HL-60 (cell line): ENCODE results near the gene NBPF3.

Source experiments
- POLR2AphosphoS5 ChIP-seq: IDR thresholded peaks from 2 replicates; pipeline ENCODE4 v1.6.1; 2012; ENCODE audit warnings: low read depth
- SPI1 ChIP-seq: IDR thresholded peaks from 2 replicates; pipeline ENCODE4 v1.6.1; 2012; ENCODE audit warnings: low read depth, mild to moderate bottlenecking, borderline replicate concordance
- TF ChIP-seq, protein P1 (sequence below): IDR thresholded peaks from one replicate; pipeline ENCODE4 v1.5.1; 2011; ENCODE audit warnings: low read length, control low read depth, inconsistent platforms; ENCODE audit not compliant: insufficient read depth
- TF ChIP-seq, protein P2 (sequence below): IDR thresholded peaks from 2 replicates; pipeline ENCODE4 v1.6.1; 2012; ENCODE audit warnings: low read depth; ENCODE audit not compliant: insufficient replicate concordance

DNA sequence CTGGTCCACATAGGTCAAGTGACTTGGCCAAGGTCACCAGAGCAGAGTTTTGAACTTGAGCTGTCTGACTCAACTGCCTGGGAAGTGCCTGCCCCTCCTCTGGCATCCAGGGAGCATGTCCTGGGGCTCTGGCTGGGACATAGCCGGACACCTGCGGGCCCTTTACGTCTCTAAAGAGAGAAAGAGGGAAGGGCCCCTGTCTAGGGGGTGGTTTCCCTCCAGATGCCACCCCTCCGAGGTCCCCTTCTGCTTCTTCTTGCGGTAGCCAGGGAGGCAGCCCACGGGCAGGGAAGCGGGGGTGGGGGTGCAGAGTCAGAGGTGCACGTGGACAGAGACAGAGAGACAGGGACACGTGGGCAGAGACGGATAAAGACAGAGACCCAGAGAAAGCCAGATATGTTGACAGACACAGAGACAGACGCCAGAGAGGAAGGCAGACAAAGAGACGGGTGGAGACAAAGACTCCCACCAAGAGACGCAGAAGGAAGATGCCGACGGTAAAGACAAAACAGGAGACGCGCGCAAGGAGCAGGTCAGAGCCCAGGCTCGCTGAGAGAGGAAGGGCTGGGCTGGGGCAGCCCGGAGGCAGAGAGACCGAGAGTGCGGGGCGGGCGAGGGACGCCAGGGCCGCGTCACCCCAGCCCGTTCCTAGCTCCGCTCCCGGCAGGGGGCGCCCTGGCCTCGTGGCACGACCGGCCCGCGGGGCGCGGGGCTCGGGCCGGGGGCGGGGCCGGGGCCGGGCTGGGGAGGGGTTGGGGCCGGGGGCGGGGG is 68.8 kb downstream of the NBPF3 start:
- TF ChIP-seq, protein P1, sequence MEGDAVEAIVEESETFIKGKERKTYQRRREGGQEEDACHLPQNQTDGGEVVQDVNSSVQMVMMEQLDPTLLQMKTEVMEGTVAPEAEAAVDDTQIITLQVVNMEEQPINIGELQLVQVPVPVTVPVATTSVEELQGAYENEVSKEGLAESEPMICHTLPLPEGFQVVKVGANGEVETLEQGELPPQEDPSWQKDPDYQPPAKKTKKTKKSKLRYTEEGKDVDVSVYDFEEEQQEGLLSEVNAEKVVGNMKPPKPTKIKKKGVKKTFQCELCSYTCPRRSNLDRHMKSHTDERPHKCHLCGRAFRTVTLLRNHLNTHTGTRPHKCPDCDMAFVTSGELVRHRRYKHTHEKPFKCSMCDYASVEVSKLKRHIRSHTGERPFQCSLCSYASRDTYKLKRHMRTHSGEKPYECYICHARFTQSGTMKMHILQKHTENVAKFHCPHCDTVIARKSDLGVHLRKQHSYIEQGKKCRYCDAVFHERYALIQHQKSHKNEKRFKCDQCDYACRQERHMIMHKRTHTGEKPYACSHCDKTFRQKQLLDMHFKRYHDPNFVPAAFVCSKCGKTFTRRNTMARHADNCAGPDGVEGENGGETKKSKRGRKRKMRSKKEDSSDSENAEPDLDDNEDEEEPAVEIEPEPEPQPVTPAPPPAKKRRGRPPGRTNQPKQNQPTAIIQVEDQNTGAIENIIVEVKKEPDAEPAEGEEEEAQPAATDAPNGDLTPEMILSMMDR, result no peak
- TF ChIP-seq, protein P2, sequence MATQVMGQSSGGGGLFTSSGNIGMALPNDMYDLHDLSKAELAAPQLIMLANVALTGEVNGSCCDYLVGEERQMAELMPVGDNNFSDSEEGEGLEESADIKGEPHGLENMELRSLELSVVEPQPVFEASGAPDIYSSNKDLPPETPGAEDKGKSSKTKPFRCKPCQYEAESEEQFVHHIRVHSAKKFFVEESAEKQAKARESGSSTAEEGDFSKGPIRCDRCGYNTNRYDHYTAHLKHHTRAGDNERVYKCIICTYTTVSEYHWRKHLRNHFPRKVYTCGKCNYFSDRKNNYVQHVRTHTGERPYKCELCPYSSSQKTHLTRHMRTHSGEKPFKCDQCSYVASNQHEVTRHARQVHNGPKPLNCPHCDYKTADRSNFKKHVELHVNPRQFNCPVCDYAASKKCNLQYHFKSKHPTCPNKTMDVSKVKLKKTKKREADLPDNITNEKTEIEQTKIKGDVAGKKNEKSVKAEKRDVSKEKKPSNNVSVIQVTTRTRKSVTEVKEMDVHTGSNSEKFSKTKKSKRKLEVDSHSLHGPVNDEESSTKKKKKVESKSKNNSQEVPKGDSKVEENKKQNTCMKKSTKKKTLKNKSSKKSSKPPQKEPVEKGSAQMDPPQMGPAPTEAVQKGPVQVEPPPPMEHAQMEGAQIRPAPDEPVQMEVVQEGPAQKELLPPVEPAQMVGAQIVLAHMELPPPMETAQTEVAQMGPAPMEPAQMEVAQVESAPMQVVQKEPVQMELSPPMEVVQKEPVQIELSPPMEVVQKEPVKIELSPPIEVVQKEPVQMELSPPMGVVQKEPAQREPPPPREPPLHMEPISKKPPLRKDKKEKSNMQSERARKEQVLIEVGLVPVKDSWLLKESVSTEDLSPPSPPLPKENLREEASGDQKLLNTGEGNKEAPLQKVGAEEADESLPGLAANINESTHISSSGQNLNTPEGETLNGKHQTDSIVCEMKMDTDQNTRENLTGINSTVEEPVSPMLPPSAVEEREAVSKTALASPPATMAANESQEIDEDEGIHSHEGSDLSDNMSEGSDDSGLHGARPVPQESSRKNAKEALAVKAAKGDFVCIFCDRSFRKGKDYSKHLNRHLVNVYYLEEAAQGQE, result no peak
- TF ChIP-seq POLR2AphosphoS5 (no peak), SPI1 (no peak)
